GM12878 (cell line): ENCODE data around the gene WWOX.

ENCODE experiments used
- ATF2 ChIP-seq: IDR thresholded peaks from 2 replicates; pipeline ENCODE4 v1.6.1; 2012; ENCODE audit warnings: low read length, inconsistent platforms
- CEBPB ChIP-seq, 2 experiments: fragments of 150-350 bp in 1 of 2; IDR thresholded peaks; 2 replicates each; pipeline ENCODE4 v1.6.1; 2012 to 2014; ENCODE audit warnings: low read depth in 2 of 2, low read length in 2 of 2, borderline replicate concordance in 1 of 2, inconsistent platforms in 1 of 2
- CTCF ChIP-seq, 3 experiments: IDR thresholded peaks in 2 of 3; conservative IDR thresholded peaks in 1 of 3; 2 replicates each; pipeline ENCODE4 v1.5.1; 2011; ENCODE audit warnings: low read depth in 3 of 3, low read length in 3 of 3, mild to moderate bottlenecking in 3 of 3, control low read depth in 2 of 3, moderate library complexity in 2 of 3, inconsistent platforms in 1 of 3, mixed read lengths in 1 of 3; ENCODE audit not compliant: control insufficient read depth in 2 of 3, insufficient read depth in 1 of 3; ENCODE audit errors: extremely low read depth in 1 of 3
- CUX1 ChIP-seq: IDR thresholded peaks from 2 replicates; pipeline ENCODE4 v1.6.1; 2012; ENCODE audit warnings: improper control_type of control experiment, low read depth, low read length; ENCODE audit not compliant: insufficient replicate concordance
- EZH2 ChIP-seq: IDR thresholded peaks from 2 replicates; pipeline ENCODE4 v1.6.1; 2012; ENCODE audit warnings: low read depth, mild to moderate bottlenecking, control low read depth, inconsistent platforms, low read length, borderline replicate concordance; ENCODE audit not compliant: control insufficient read depth
- FOXK2 ChIP-seq: fragments of 450-650 bp; IDR thresholded peaks from 2 replicates; pipeline ENCODE4 v1.6.1; 2017; ENCODE audit warnings: mild to moderate bottlenecking, moderate library complexity
- PBX3 ChIP-seq: IDR thresholded peaks from 2 replicates; pipeline ENCODE4 v1.6.1; 2011; ENCODE audit warnings: mild to moderate bottlenecking, low read depth, low read length, moderate library complexity; ENCODE audit not compliant: insufficient replicate concordance
- POLR2A ChIP-seq: IDR thresholded peaks from 2 replicates; pipeline ENCODE4 v1.6.1; 2011; ENCODE audit warnings: low read depth, mild to moderate bottlenecking, low read length
- POLR2AphosphoS5 ChIP-seq: IDR thresholded peaks from 2 replicates; pipeline ENCODE4 v1.6.1; 2011; ENCODE audit warnings: mild to moderate bottlenecking, low read length, inconsistent platforms
- RCOR1 ChIP-seq: conservative IDR thresholded peaks from 2 replicates; pipeline ENCODE4 v1.6.1; 2012; ENCODE audit warnings: low read depth, low read length, improper control_type of control experiment
- SP1 ChIP-seq: IDR thresholded peaks from one replicate; pipeline ENCODE4 v1.6.1; 2011; ENCODE audit warnings: low read depth, low read length

- no peak for TF ChIP-seq PBX3
- no peak for TF ChIP-seq EZH2
- no peak for TF ChIP-seq POLR2AphosphoS5
- no peak for TF ChIP-seq CEBPB (IDR thresholded peaks at IDR 0.05; ENCODE audit: borderline replicate concordance in 1 of 2, low read depth in 2 of 2, low read length in 2 of 2)
- TF ChIP-seq CUX1: no peak
- no peak for TF ChIP-seq POLR2A
- no peak for TF ChIP-seq ATF2
- TF ChIP-seq SP1: no peak
- no peak for TF ChIP-seq CTCF (IDR thresholded peaks at IDR 0.05 in 2 of 3, conservative IDR thresholded peaks at IDR 0.05 in 1 of 3; ENCODE audit: control insufficient read depth in 2 of 3, extremely low read depth in 1 of 3, insufficient read depth in 1 of 3, low read depth in 3 of 3, low read length in 3 of 3)
- TF ChIP-seq FOXK2: no peak
- TF ChIP-seq RCOR1: no peak
Observed at GRCh38 chr16:78642621-78643285, 543.3 kb downstream of the WWOX start.
